Neutrophil (primary cell): ENCODE data around the gene TXNDC11.
A peak's percentile ranks its signal among the peaks of the same experiment; 100 is the strongest.

Source experiments
- H3K27ac ChIP-seq: fragments of 200-600 bp; sonication (generic); 2 replicates; pipeline ENCODE4 v1.5.1; 2016; ENCODE audit warnings: mild to moderate bottlenecking, moderate library complexity
- H3K27me3 ChIP-seq: fragments of 200-600 bp; sonication (generic); 2 replicates; pipeline ENCODE4 v1.6.0; 2016; ENCODE audit warnings: mild to moderate bottlenecking
- H3K36me3 ChIP-seq: fragments of 200-600 bp; sonication (generic); 2 replicates; pipeline ENCODE4 v1.5.1; 2017
- H3K4me1 ChIP-seq, 2 experiments: fragments of 200-600 bp in 1 of 2; sonication (generic) in 1 of 2; 1 replicate in 1 of 2; 2 replicates in 1 of 2; pipeline versions ENCODE4 v1.5.1 to v1.6.1; 2013 to 2016; ENCODE audit warnings: low read depth in 1 of 2, low read length in 1 of 2, mild to moderate bottlenecking in 1 of 2, moderate library complexity in 1 of 2; ENCODE audit not compliant: control insufficient read depth in 1 of 2, insufficient read depth in 1 of 2
- H3K4me3 ChIP-seq, 2 experiments: fragments of 200-600 bp in 1 of 2; sonication (generic) in 1 of 2; 1 replicate in 1 of 2; 2 replicates in 1 of 2; pipeline ENCODE4 v1.5.1; 2013 to 2016; ENCODE audit warnings: low read depth in 1 of 2, low read length in 1 of 2, mild to moderate bottlenecking in 1 of 2, moderate library complexity in 1 of 2
- H3K9me3 ChIP-seq: fragments of 200-600 bp; sonication (generic); 2 replicates; pipeline ENCODE4 v1.5.1; 2016
- CTCF ChIP-seq: fragments of 200-600 bp; sonication (generic); IDR thresholded peaks from 2 replicates; pipeline ENCODE4 v1.5.1; 2016; ENCODE audit warnings: antibody characterized with exemption

TXNDC11 gene

GRCh38 chr16:11740567-11740966, 2.1 kb downstream of the TXNDC11 start:
- no peaks in the 10 kb centered on the region for H3K9me3 ChIP-seq
- peaks cover 10% of the 10 kb centered on the region for H3K36me3 ChIP-seq
- no peak for TF ChIP-seq CTCF
- H3K27me3 ChIP-seq: no peaks in the 10 kb centered on the region
- H3K27ac ChIP-seq: peak overlapping the region; percentile 39
- no peak overlapping the region for H3K4me3 ChIP-seq
- peaks cover 33 to 35% of the 10 kb centered on the region in 2 experiments for H3K4me1 ChIP-seq

GRCh38 chr16:11738742-11739544, 3.7 kb downstream of the TXNDC11 start:
- Histone ChIP-seq H3K4me3 (no peak overlapping the region), H3K4me1 (peaks cover 26 to 29% of the 10 kb centered on the region in 2 experiments), H3K27ac (no peak overlapping the region), H3K9me3 (no peaks in the 10 kb centered on the region), H3K27me3 (no peaks in the 10 kb centered on the region), H3K36me3 (peaks cover 26% of the 10 kb centered on the region)
- TF ChIP-seq CTCF: no peak

GRCh38 chr16:11737713-11738112, 4.9 kb downstream of the TXNDC11 start:
- H3K27me3 ChIP-seq: no peaks in the 10 kb centered on the region
- no peaks in the 10 kb centered on the region for H3K9me3 ChIP-seq
- H3K27ac ChIP-seq: no peak overlapping the region
- TF ChIP-seq CTCF: no peak
- H3K4me3 ChIP-seq: no peak overlapping the region
- H3K36me3 ChIP-seq: peaks cover 38% of the 10 kb centered on the region
- H3K4me1 ChIP-seq: peaks cover 19 to 22% of the 10 kb centered on the region in 2 experiments

GRCh38 chr16:11736903-11737302, 5.8 kb downstream of the TXNDC11 start:
- no peak overlapping the region for H3K27ac ChIP-seq
- no peaks in the 10 kb centered on the region for H3K27me3 ChIP-seq
- H3K9me3 ChIP-seq: no peaks in the 10 kb centered on the region
- no peak overlapping the region for H3K4me3 ChIP-seq
- peaks cover 46% of the 10 kb centered on the region for H3K36me3 ChIP-seq
- TF ChIP-seq CTCF: no peak
- peaks cover 17 to 18% of the 10 kb centered on the region in 2 experiments for H3K4me1 ChIP-seq

- H3K4me3 ChIP-seq: no peak overlapping the region
- peaks cover 58% of the 10 kb centered on the region for H3K36me3 ChIP-seq
- no peak for TF ChIP-seq CTCF
- H3K4me1 ChIP-seq: peaks cover 6 to 7% of the 10 kb centered on the region in 2 experiments
- H3K27ac ChIP-seq: no peak overlapping the region
- no peaks in the 10 kb centered on the region for H3K27me3 ChIP-seq
- no peaks in the 10 kb centered on the region for H3K9me3 ChIP-seq
Observed at GRCh38 chr16:11735787-11736186, 6.9 kb downstream of the TXNDC11 start.
